Measurements from ENCODE around the gene PHRF1. TPM values are rescaled to one million over a fixed set of nuclear protein-coding genes. Genes with fewer than 3 reads are reported as not detected.

PHRF1 gene
- total RNA-seq, 2 experiments from 2014 or later: 43.1 to 44.5 TPM

GRCh38 chr11:548700-549603 is 27.3 kb upstream of the PHRF1 start:
- no peaks in the 10 kb centered on the region for H3K4me1 Mint-ChIP-seq (ENCODE audit: low read depth)

GRCh38 chr11:550021-550745 is 26.1 kb upstream of the PHRF1 start:
- DNase-seq (no peak), ATAC-seq (no peak)
- intact Hi-C loops (cut with micrococcal nuclease): no loop called here
- POLR2A ChIA-PET: interaction anchor here (0.6 kb wide), 1 partner anchor 43 kb away, joined by 3 read pairs; no protein-coding TSS in a partner anchor
- no peak for TF ChIP-seq CTCF (IDR thresholded peaks at IDR 0.05)
- Mint-ChIP-seq H3K27ac (no peak overlapping the region), H3K36me3 (ENCODE audit: low read depth) (no peaks in the 10 kb centered on the region), H3K4me3 (no peak overlapping the region), H3K9me3 (no peaks in the 10 kb centered on the region), H3K27me3 (no peaks in the 10 kb centered on the region), H3K4me1 (ENCODE audit: low read depth) (no peaks in the 10 kb centered on the region)
- CTCF ChIA-PET: no interaction called here

More at GRCh38 chr11:548700-549603, 27.3 kb upstream of the PHRF1 start:
- no peak for DNase-seq
- no peak overlapping the region for H3K27ac Mint-ChIP-seq
- CTCF ChIA-PET: no interaction called here
- TF ChIP-seq CTCF (IDR thresholded peaks at IDR 0.05): no peak
- no peaks in the 10 kb centered on the region for H3K9me3 Mint-ChIP-seq
- no peaks in the 10 kb centered on the region for H3K36me3 Mint-ChIP-seq (ENCODE audit: low read depth)
- no peak overlapping the region for H3K4me3 Mint-ChIP-seq
- ATAC-seq: no peak
- POLR2A ChIA-PET: no interaction called here
- intact Hi-C loops (cut with micrococcal nuclease): no loop called here
- no peaks in the 10 kb centered on the region for H3K27me3 Mint-ChIP-seq

GRCh38 chr11:550746-551085 is 25.6 kb upstream of the PHRF1 start:
- Mint-ChIP-seq H3K36me3 (ENCODE audit: low read depth) (no peaks in the 10 kb centered on the region), H3K4me1 (ENCODE audit: low read depth) (no peaks in the 10 kb centered on the region), H3K27me3 (no peaks in the 10 kb centered on the region), H3K9me3 (no peaks in the 10 kb centered on the region), H3K27ac (no peak overlapping the region), H3K4me3 (no peak overlapping the region)
- POLR2A ChIA-PET: interaction anchor here (0.6 kb wide), 1 partner anchor 42 kb away, joined by 3 read pairs; no protein-coding TSS in a partner anchor
- TF ChIP-seq CTCF (IDR thresholded peaks at IDR 0.05): no peak
- intact Hi-C loops (cut with micrococcal nuclease): no loop called here
- CTCF ChIA-PET: no interaction called here
- ATAC-seq: no peak
- DNase-seq: no peak

GRCh38 chr11:551131-551530 is 25.1 kb upstream of the PHRF1 start:
- H3K27ac Mint-ChIP-seq: no peak overlapping the region
- ATAC-seq (no peak), DNase-seq (no peak)
- POLR2A ChIA-PET: interaction anchor here (0.6 to 0.9 kb wide), 3 partner anchors 14 to 60 kb away, joined by 3 to 4 read pairs (median 3); partner anchors contain the start of gene LRRC56
- H3K36me3 Mint-ChIP-seq (ENCODE audit: low read depth): no peaks in the 10 kb centered on the region
- TF ChIP-seq CTCF (IDR thresholded peaks at IDR 0.05): no peak
- H3K4me3 Mint-ChIP-seq: no peak overlapping the region
- H3K27me3 Mint-ChIP-seq: no peaks in the 10 kb centered on the region
- intact Hi-C loops (cut with micrococcal nuclease): no loop called here
- CTCF ChIA-PET: interaction anchor here (1.4 kb wide), 1 partner anchor 172 kb away, joined by 4 read pairs; no protein-coding TSS in a partner anchor
- H3K4me1 Mint-ChIP-seq (ENCODE audit: low read depth): no peaks in the 10 kb centered on the region
- H3K9me3 Mint-ChIP-seq: no peaks in the 10 kb centered on the region
